ENCODE measurements around the gene GBP7.
A peak's percentile ranks its signal among the peaks of the same experiment; 100 is the strongest.
"Not testable (repeated sequence)": the region's sequence is repeated elsewhere in the genome, so short reads cannot be mapped to it uniquely, and the experiment has no call there.

GBP7 gene

GRCh38 chr1:89171067-89171438 lies 4.8 kb downstream of the GBP7 start:
- DNase-seq (ENCODE audit: low read depth in 2 of 2, low spot score in 1 of 2) = no peak

- DNase-seq (ENCODE audit: low read depth in 2 of 2, low spot score in 1 of 2) = no peak
These were observed 5.4 kb downstream of the GBP7 start for GRCh38 chr1:89170170-89171066.

GRCh38 chr1:89169166-89169565 lies 6.6 kb downstream of the GBP7 start:
- DNase-seq (ENCODE audit: low read depth in 2 of 2, low spot score in 1 of 2) = no peak

GRCh38 chr1:89167590-89168230 lies 8.1 kb downstream of the GBP7 start:
- DNase-seq (ENCODE audit: low read depth in 2 of 2, low spot score in 1 of 2) = no peak

- DNase-seq (ENCODE audit: low read depth in 2 of 2, low spot score in 1 of 2) = no peak
These were observed 9.1 kb downstream of the GBP7 start for GRCh38 chr1:89166705-89167104.

GRCh38 chr1:89165811-89166210 lies 10.0 kb downstream of the GBP7 start:
- DNase-seq (ENCODE audit: low read depth in 2 of 2, low spot score in 1 of 2) = no peak

GRCh38 chr1:89151047-89151446 lies 24.8 kb downstream of the GBP7 start:
- DNase-seq (ENCODE audit: low read depth in 2 of 2, low spot score in 1 of 2) = no peak

- no peak for DNase-seq (ENCODE audit: low read depth in 2 of 2, low spot score in 1 of 2)
These were observed 25.8 kb downstream of the GBP7 start for GRCh38 chr1:89149976-89150375.

GRCh38 chr1:89149229-89149628 lies 26.6 kb downstream of the GBP7 start:
- DNase-seq (ENCODE audit: low read depth in 2 of 2, low spot score in 1 of 2) = no peak

- DNase-seq (ENCODE audit: low read depth in 2 of 2, low spot score in 1 of 2) = no peak
These were observed 27.8 kb downstream of the GBP7 start for GRCh38 chr1:89147678-89148658.

GRCh38 chr1:89146721-89147120 lies 29.1 kb downstream of the GBP7 start:
- DNase-seq (ENCODE audit: low read depth in 2 of 2, low spot score in 1 of 2) = no peak

GRCh38 chr1:89143484-89143883 lies 32.3 kb downstream of the GBP7 start:
- no peak for DNase-seq (ENCODE audit: low read depth in 2 of 2, low spot score in 1 of 2)

- DNase-seq (ENCODE audit: low read depth in 2 of 2, low spot score in 1 of 2) = no peak
These were observed 33.6 kb downstream of the GBP7 start for GRCh38 chr1:89142160-89142559.

- DNase-seq (ENCODE audit: low read depth in 2 of 2, low spot score in 1 of 2) = no peak
These were observed 42.1 kb downstream of the GBP7 start for GRCh38 chr1:89133747-89134146.

- no peak for DNase-seq (ENCODE audit: low read depth in 2 of 2, low spot score in 1 of 2)
These were observed 45.1 kb downstream of the GBP7 start for GRCh38 chr1:89130716-89131115.

GRCh38 chr1:89129911-89130310 lies 45.9 kb downstream of the GBP7 start:
- DNase-seq (ENCODE audit: low read depth in 2 of 2, low spot score in 1 of 2) = no peak

- DNase-seq (ENCODE audit: low read depth in 2 of 2, low spot score in 1 of 2) = not testable (repeated sequence)
These were observed 47.8 kb downstream of the GBP7 start for GRCh38 chr1:89128003-89128458.

- DNase-seq (ENCODE audit: low read depth in 2 of 2, low spot score in 1 of 2) = peak; percentile 54 to 63
These were observed 48.9 kb downstream of the GBP7 start for GRCh38 chr1:89126602-89127565.

- no peak for DNase-seq (ENCODE audit: low read depth in 2 of 2, low spot score in 1 of 2)
These were observed 49.8 kb downstream of the GBP7 start, which contains the start of gene GBP2 for GRCh38 chr1:89125913-89126580. GBP2 (minus strand) TSS chr1:89126114; CDS start chr1:89121966, 4,148 bp downstream.

Data from stimulated activated CD8-positive, alpha-beta memory T cell treated with anti-CD3 and anti-CD28 coated beads, Interleukin-4, amount 100 ng/mL, for 1 hour (primary cell).